Measurements from ENCODE around the gene MOB1B. TPM values are rescaled to one million over a fixed set of nuclear protein-coding genes. Genes with fewer than 3 reads are reported as not detected.
A peak's percentile ranks its signal among the peaks of the same experiment; 100 is the strongest.

The MOB1B gene
- total and polyA plus RNA-seq, 2 of the 13 experiments (the other 11 are each of a cell fraction or from before 2014, with no cell fraction given), result 3.9 to 4.0 TPM

DNA sequence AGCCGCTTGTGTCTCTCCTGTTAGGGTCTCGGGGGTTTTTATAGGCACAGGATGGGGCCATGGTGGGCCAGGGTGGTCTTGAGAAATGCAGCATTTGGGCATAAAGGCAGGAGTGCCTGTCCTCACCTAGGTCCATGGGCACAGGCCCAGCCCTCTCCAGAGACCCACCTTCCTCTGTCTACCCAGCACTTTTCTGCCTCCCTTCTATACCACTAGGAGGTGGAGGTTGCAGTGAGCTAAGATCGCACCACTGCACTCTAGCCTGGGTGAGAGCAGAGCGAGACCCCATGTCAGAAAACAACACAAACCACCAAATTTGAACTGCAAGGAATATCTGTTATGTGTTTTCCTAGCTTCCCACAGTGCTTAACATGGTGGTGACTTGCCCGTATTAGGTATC is 38.0 kb downstream of the MOB1B start:
- H3K4me1 ChIP-seq (ENCODE audit: insufficient read depth, low read length), result no peaks in the 10 kb centered on the region
- 97% methylated on average over 5 of the region's 5 CpGs for WGBS (ENCODE audit: low lambda C conversion rate)
- FAIRE-seq, result no peak

More for the DNA sequence above, 38.0 kb downstream of the MOB1B start:
- POLR2A ChIA-PET, result no interaction called here
- no peak overlapping the region for H2AFZ ChIP-seq (ENCODE audit: low read length)
- peak; percentile 85 for ATAC-seq
- no peak overlapping the region for H3K4me2 ChIP-seq (ENCODE audit: low read depth, low read length)
- intact Hi-C loops (cut with micrococcal nuclease; ENCODE audit: unreplicated experiment), result no loop called here
- no peaks in the 10 kb centered on the region for H3K27me3 ChIP-seq (ENCODE audit: control insufficient read depth in 1 of 2, insufficient read depth in 2 of 2, low read length in 2 of 2)
- CTCF ChIA-PET (ENCODE audit: low intra/inter-chr PET ratio, low total read pairs), result no interaction called here
- no peaks in the 10 kb centered on the region for H3K9me3 ChIP-seq (ENCODE audit: low read length)
- DNase-seq (ENCODE audit: low spot score), result no peak
- H4K20me1 ChIP-seq (ENCODE audit: insufficient read depth, low read length), result no peaks in the 10 kb centered on the region
- H3K79me2 ChIP-seq (ENCODE audit: insufficient read depth, low read length), result peaks cover 6% of the 10 kb centered on the region
- in situ Hi-C loops (cut with HindIII; ENCODE audit: extremely low pct_ligation_motif_present, low pct_unique_long_range_greater_than_20kb), result no loop called here
- H3K4me3 ChIP-seq (replicated peaks in 1 of 3; ENCODE audit: insufficient read depth in 1 of 3, low read depth in 2 of 3, low read length in 3 of 3), result no peak overlapping the region
- no peaks in the 10 kb centered on the region for H3K36me3 ChIP-seq (replicated peaks in 1 of 2; ENCODE audit: control insufficient read depth in 1 of 2, insufficient read depth in 2 of 2, low read length in 2 of 2)
- H3K9ac ChIP-seq (ENCODE audit: insufficient read depth, low read depth, low read length), result no peak overlapping the region
- 0 out of 2 replicates have a peak, but pooled peaks have one; percentile 5 for TF ChIP-seq STAG1 (CRISPR knock-in tag; IDR thresholded peaks at IDR 0.05)
- no peak for TF ChIP-seq SP4 (CRISPR knock-in tag; IDR thresholded peaks at IDR 0.05)
- no peak for TF ChIP-seq TAF1 (CRISPR knock-in tag; IDR thresholded peaks at IDR 0.05)
- TF ChIP-seq FLYWCH1 (CRISPR knock-in tag; IDR thresholded peaks at IDR 0.05), result no peak
- TF ChIP-seq RAD51 (IDR thresholded peaks at IDR 0.05; ENCODE audit: borderline replicate concordance), result no peak
- TF ChIP-seq, protein P1, sequence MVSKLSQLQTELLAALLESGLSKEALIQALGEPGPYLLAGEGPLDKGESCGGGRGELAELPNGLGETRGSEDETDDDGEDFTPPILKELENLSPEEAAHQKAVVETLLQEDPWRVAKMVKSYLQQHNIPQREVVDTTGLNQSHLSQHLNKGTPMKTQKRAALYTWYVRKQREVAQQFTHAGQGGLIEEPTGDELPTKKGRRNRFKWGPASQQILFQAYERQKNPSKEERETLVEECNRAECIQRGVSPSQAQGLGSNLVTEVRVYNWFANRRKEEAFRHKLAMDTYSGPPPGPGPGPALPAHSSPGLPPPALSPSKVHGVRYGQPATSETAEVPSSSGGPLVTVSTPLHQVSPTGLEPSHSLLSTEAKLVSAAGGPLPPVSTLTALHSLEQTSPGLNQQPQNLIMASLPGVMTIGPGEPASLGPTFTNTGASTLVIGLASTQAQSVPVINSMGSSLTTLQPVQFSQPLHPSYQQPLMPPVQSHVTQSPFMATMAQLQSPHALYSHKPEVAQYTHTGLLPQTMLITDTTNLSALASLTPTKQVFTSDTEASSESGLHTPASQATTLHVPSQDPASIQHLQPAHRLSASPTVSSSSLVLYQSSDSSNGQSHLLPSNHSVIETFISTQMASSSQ (IDR thresholded peaks at IDR 0.05; ENCODE audit: low read depth), result no peak
- TF ChIP-seq, protein P1 (CRISPR knock-in tag; IDR thresholded peaks at IDR 0.05; ENCODE audit: borderline replicate concordance), result no peak
- TF ChIP-seq RFX1 (IDR thresholded peaks at IDR 0.05), result no peak
- TF ChIP-seq, protein P2, sequence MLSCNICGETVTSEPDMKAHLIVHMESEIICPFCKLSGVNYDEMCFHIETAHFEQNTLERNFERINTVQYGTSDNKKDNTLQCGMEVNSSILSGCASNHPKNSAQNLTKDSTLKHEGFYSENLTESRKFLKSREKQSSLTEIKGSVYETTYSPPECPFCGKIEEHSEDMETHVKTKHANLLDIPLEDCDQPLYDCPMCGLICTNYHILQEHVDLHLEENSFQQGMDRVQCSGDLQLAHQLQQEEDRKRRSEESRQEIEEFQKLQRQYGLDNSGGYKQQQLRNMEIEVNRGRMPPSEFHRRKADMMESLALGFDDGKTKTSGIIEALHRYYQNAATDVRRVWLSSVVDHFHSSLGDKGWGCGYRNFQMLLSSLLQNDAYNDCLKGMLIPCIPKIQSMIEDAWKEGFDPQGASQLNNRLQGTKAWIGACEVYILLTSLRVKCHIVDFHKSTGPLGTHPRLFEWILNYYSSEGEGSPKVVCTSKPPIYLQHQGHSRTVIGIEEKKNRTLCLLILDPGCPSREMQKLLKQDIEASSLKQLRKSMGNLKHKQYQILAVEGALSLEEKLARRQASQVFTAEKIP (CRISPR knock-in tag; IDR thresholded peaks at IDR 0.05; ENCODE audit: borderline replicate concordance), result no peak
- no TSS peak for BruUV-seq (replicated peaks)
- H3K27ac ChIP-seq (ENCODE audit: extremely low read length, insufficient read depth, low read length), result no peak overlapping the region
